HL-60 (cell line): ENCODE data around the gene RSPO4.

Source experiments
- CTCF ChIP-seq: IDR thresholded peaks from one replicate; pipeline ENCODE4 v1.5.1; 2011; ENCODE audit warnings: low read length, control low read depth, inconsistent platforms; ENCODE audit not compliant: insufficient read depth
- GABPA ChIP-seq: IDR thresholded peaks from 2 replicates; pipeline ENCODE4 v1.6.1; 2012; ENCODE audit warnings: low read depth
- POLR2AphosphoS5 ChIP-seq: IDR thresholded peaks from 2 replicates; pipeline ENCODE4 v1.6.1; 2012; ENCODE audit warnings: low read depth
- REST ChIP-seq: IDR thresholded peaks from 2 replicates; pipeline ENCODE4 v1.6.1; 2012; ENCODE audit warnings: low read depth; ENCODE audit not compliant: insufficient replicate concordance

GRCh38 chr20:953742-954141 lies 48.4 kb downstream of the RSPO4 start:
- TF ChIP-seq CTCF (no peak), REST (no peak), POLR2AphosphoS5 (no peak), GABPA (no peak)
